ENCODE measurements around the gene GFI1. TPM values are rescaled to one million over a fixed set of nuclear protein-coding genes. Genes with fewer than 3 reads are reported as not detected.

GFI1 gene
- total RNA-seq, 6 donors from 2014 or later, result 2.0 to 7.3 (median 4.0) TPM

DNA sequence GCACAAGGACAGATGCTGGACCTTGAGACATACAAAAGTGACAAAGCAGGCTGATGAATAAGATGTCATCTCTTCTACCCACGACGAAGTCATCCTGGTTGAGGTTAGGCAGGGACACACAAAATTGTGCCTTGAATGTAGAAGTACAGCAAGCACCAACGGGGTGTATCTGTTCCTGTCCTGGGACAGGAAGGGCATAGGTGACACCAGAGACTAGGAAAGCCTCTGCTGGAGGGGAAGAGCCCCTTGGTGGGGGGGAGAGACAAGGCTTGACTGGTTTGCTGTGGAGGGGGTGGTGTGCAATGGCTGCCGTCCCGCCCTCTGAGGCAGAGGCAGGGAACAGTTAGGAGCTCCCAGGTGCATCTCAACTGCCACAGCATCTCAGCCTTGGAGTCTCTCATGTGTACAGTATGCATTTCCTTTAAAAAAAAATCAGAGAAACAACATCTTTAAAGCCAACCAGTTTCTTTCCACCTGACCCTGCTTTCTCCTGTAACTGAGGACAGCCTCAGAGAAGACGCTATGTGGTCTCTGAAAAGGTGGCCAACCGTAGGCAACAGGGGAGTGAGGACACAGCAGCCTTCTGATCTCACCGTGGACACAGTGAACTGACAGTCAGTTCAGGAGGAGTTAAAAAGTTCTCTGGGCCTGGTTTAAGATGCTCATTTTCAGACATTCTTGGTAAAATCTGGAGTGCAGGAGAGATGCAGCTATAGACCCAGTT, 17.7 kb upstream of the GFI1 start:
- Histone ChIP-seq H3K36me3 (peaks cover 0 to 6% (median 0%) of the 10 kb centered on the region in 4 donors), H3K27ac (no peak overlapping the region), H3K27me3 (no peaks in the 10 kb centered on the region), H3K9me3 (no peaks in the 10 kb centered on the region), H3K4me1 (no peaks in the 10 kb centered on the region), H3K4me3 (no peak overlapping the region)
- whole genome bisulfite sequencing, 2 donors, result 80 to 86% methylated on average over 7 to 8 of the region's 8 CpGs
- ATAC-seq (ENCODE audit: low FRiP score in 2 of 2), result peak in 1 of 2 donors; percentile 12
- TF ChIP-seq EP300 (IDR thresholded peaks at IDR 0.05) (no peak), POLR2A (IDR thresholded peaks at IDR 0.05) (no peak), POLR2AphosphoS5 (IDR thresholded peaks at IDR 0.05) (no peak)
- TF ChIP-seq, protein P1, sequence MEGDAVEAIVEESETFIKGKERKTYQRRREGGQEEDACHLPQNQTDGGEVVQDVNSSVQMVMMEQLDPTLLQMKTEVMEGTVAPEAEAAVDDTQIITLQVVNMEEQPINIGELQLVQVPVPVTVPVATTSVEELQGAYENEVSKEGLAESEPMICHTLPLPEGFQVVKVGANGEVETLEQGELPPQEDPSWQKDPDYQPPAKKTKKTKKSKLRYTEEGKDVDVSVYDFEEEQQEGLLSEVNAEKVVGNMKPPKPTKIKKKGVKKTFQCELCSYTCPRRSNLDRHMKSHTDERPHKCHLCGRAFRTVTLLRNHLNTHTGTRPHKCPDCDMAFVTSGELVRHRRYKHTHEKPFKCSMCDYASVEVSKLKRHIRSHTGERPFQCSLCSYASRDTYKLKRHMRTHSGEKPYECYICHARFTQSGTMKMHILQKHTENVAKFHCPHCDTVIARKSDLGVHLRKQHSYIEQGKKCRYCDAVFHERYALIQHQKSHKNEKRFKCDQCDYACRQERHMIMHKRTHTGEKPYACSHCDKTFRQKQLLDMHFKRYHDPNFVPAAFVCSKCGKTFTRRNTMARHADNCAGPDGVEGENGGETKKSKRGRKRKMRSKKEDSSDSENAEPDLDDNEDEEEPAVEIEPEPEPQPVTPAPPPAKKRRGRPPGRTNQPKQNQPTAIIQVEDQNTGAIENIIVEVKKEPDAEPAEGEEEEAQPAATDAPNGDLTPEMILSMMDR (IDR thresholded peaks at IDR 0.05), result no peak
- no peak for DNase-seq

DNA sequence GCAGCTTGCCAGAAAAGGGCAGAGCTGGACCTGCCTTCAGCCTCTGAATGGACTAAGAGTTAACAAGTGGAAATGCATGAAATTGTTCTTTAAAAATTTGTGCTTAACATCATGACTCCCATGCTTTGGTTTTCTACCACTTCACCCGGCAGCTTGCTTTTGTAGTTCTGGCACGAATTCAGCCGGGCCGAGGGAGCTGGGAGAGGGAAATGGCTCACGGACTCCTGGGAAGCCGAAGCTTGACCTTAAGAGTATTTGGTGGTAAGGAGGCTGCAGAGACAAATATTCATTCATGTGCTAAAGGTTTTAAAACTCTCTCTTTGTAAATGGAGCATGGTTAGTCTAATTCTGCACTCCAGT, 17.2 kb upstream of the GFI1 start:
- no peak overlapping the region for H3K4me3 ChIP-seq
- H3K27me3 ChIP-seq, result no peaks in the 10 kb centered on the region
- TF ChIP-seq POLR2A (IDR thresholded peaks at IDR 0.05) (no peak), POLR2AphosphoS5 (IDR thresholded peaks at IDR 0.05) (no peak), EP300 (IDR thresholded peaks at IDR 0.05) (no peak)
- TF ChIP-seq, protein P1 (IDR thresholded peaks at IDR 0.05), result no peak
- ATAC-seq (ENCODE audit: low FRiP score in 2 of 2), result no peak
- WGBS, 2 donors, result 70 to 72% methylated on average over 6 of the region's 6 CpGs
- H3K4me1 ChIP-seq, result no peaks in the 10 kb centered on the region
- peaks cover 0 to 4% (median 0%) of the 10 kb centered on the region in 4 donors for H3K36me3 ChIP-seq
- DNase-seq, result no peak
- H3K9me3 ChIP-seq, result no peaks in the 10 kb centered on the region
- H3K27ac ChIP-seq, result no peak overlapping the region

DNA sequence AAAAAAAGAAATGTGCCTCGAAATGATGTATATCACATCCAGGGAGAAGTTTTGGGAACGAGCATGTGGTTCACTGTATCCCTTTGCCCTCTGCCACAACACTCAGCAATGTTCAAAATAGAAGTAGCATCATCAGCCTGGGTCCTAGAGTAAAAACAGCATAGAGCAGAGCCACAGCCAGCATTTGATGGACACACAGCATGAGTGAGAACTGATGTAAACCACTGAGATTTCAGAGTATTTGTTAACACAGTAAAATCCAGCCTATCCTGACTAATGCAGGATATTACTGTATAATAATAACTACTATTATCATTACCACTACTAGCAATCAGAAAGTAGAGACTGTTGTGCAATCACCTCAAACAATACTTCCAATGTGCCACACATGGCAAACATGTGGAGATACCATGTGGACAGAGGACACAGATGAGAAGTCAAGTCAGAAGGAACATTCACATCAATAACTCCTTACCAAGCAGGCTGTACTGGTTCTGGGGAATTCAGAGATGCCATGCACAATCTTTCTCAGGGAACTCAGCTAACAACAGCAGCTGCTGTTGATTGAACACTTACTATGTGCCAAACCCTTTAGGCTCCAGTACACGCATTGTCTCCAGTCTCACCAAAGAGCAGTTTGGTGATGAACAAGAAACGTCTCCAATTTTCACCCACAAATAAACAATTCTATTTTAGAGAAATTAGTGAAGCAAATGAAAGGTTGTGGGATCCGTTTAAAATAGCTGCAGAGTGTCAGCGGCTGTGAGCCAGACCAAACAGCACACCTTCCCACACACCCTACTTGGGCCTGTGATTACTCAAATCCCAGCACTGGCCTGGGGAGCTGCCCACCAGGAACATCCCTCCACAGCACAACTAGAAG, 16.6 kb upstream of the GFI1 start:
- Histone ChIP-seq H3K27ac (no peak overlapping the region), H3K4me3 (no peak overlapping the region), H3K36me3 (no peaks in the 10 kb centered on the region), H3K4me1 (no peaks in the 10 kb centered on the region), H3K9me3 (no peaks in the 10 kb centered on the region), H3K27me3 (no peaks in the 10 kb centered on the region)
- TF ChIP-seq, protein P1 (IDR thresholded peaks at IDR 0.05), result no peak
- TF ChIP-seq EP300 (IDR thresholded peaks at IDR 0.05) (no peak), POLR2AphosphoS5 (IDR thresholded peaks at IDR 0.05) (no peak), POLR2A (IDR thresholded peaks at IDR 0.05) (no peak)
- peak in 1 of 2 donors; percentile 43 for ATAC-seq (ENCODE audit: low FRiP score in 2 of 2)
- no peak for DNase-seq
- WGBS, 2 donors, result 76 to 80% methylated on average over 6 of the region's 6 CpGs

DNA sequence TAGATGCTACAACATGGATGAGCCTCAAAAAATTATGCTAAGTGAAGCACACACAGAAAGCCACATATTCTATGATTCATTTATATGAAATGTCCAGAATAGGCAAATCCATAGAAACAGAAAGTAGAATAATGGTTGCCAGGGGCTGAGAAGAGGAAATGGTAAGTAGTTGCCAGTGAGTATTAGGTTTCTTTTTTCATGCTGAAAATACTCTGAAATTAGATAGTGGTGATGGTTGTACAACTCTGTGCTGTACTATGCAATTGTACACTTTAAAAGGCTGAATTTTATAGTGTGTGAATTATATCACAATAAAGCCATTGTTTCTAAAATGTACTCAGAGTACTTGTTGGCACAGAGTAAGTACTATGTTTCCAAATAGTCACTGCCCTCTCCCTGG, 15.5 kb upstream of the GFI1 start:
- Histone ChIP-seq H3K9me3 (no peaks in the 10 kb centered on the region), H3K4me3 (no peak overlapping the region), H3K36me3 (no peaks in the 10 kb centered on the region), H3K27ac (no peak overlapping the region), H3K4me1 (no peaks in the 10 kb centered on the region), H3K27me3 (no peaks in the 10 kb centered on the region)
- TF ChIP-seq, protein P1 (IDR thresholded peaks at IDR 0.05), result no peak
- TF ChIP-seq EP300 (IDR thresholded peaks at IDR 0.05), result no peak
- TF ChIP-seq POLR2A (IDR thresholded peaks at IDR 0.05), result no peak
- TF ChIP-seq POLR2AphosphoS5 (IDR thresholded peaks at IDR 0.05), result no peak
- ATAC-seq (ENCODE audit: low FRiP score in 2 of 2) (no peak), DNase-seq (no peak)
